HG02588 (cell line): ENCODE measurements around the gene ZNF827.
"Not testable (repeated sequence)": the region's sequence is repeated elsewhere in the genome, so short reads cannot be mapped to it uniquely, and the experiment has no call there.

Experiments
- ATAC-seq: cut with Tn5 transposase; IDR thresholded peaks from one replicate; pipeline ENCODE4 v1.9.1; 2021; ENCODE audit warnings: mild to moderate bottlenecking, moderate library complexity; ENCODE audit not compliant: unreplicated experiment

The ZNF827 gene

DNA sequence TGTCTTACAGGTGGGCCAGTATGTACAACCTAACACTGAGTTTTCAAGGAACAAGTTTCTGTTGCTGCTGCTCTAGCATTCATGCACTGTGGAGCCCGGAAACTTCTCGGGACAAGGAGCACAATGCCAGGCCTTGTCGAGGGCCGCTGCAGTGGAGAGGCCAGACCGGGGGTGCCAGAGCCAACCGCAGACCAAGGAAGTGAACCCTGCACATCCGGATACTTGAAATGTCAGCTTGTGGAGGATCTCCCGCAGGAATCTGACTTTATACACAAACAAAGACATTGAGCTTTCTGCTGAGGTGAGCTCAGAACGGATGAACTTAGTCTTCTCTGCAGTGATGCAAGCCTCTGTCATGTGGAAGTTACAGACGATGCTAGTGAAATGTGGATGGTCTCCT, 99.5 kb downstream of the ZNF827 start:
- ATAC-seq = no peak

DNA sequence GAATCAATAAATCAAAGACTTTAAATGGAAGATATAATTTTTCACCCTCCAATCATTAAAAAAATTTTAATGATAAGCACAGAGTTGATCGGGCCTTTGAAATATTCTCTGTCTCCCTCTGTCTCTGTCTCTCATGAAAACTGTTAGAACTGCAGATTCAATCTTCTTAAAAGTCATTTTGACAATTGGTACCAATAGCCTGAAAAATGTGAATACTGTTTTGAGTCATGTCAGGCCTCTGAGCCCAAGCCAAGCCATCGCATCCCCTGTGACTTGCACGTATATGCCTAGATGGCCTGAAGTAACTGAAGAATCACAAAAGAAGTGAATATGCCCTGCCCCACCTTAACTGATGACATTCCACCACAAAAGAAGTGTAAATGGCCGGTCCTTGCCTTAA, 106.2 kb downstream of the ZNF827 start:
- not testable (repeated sequence) for ATAC-seq

DNA sequence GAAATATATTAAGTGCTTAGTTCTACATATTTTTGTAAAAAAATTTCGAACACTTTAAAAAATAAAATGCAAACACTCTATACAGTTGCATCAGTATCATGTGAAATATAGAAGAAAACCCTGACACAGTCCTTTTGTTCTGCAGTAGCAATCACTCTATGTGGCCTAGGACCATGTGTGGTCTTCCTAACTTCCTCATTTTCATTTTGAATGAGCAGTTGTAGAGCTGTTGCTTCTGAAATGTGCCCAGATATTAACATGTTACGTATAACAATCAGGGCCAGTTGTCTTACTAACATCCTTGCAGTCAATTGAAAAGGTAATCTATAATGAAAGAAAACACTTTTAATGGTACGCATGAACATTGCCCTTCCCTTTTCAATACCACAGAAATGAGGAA, 107.9 kb downstream of the ZNF827 start:
- ATAC-seq = peak; percentile 48

DNA sequence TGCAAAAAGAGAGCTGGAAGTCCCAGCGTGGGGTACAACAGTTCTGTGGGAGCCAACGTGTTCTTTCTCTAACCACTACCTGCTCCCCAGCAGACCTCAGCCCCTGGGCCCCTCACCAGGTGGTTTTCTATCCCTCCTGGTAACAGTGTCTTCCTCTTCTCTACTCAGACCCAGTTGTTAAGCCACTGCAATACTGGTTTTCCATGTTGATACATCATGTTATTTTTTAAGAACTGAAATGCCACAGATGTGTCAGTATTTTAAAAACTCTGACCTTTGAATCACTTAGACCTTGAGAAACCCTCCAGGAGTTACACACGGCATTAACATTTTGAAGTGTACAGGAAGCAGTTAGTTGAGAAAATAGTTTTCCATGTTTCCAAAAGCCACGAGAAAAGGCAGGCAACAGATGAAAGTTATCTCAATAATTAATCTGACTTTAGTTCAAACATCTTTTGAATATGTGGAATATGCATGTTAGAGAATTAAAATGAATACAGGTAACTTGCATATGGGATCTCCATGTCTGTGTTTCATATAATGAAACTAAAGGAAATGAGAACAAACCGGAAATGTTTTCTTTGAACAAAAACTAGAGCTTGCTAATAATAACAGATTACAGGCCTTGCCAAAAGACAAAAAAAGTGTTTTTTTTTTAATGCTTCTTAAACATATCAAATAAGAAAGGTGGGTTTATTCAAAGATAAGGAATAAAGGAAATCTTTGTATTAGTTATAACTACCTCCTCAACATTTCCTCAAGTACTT, 108.8 kb downstream of the ZNF827 start:
- ATAC-seq = peak; percentile 56

DNA sequence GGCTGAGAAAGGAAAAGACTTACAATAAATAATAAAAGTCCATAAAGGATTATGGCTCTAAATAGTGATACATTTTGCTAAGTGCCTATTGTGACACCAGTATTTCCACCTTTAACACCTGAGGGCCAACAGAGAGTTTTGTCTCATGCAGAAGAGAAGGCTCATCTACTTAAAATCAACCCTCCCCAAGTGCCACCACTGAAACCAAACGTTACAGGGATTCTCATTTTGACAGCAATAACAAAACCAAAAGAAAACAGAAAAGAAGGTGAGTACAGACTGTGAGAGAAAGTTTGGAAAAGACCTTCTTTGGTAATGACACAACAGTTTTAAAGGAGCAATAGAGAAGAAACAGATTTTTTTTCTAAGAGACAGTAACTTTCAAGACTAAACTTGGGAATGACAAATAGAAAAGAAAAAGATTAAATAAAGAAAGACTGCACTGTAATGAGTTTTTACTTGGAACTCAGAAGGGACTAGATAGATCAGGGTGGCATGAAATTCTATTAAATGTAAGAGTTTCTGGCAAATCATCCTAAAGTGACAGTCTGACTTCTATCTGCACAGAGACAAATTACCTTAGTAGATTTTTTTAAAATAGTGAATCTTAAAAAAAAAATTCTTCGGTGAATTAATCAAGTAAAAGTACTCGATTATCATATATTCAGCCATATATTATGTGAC, 109.7 kb downstream of the ZNF827 start:
- peak; percentile 81 for ATAC-seq

DNA sequence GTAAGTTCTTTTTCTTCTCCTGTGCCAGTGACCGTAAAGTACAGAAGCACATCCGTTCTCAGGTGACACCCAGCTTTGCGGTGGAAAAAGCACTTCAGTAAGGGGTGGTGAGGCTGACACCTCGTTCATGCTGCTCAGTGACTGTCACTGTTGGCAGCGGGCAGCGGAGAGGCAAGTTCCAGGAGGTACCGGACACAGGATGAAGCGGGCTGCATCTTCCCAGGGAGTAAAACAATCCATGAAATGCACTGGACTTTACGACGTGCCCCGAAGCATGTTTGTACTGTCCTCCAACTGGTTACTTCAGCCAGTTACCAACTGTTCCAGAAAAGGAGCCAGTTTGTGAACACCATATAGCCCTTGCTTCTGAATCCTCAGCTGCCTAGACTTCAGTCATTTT, 110.7 kb downstream of the ZNF827 start:
- ATAC-seq = no peak

DNA sequence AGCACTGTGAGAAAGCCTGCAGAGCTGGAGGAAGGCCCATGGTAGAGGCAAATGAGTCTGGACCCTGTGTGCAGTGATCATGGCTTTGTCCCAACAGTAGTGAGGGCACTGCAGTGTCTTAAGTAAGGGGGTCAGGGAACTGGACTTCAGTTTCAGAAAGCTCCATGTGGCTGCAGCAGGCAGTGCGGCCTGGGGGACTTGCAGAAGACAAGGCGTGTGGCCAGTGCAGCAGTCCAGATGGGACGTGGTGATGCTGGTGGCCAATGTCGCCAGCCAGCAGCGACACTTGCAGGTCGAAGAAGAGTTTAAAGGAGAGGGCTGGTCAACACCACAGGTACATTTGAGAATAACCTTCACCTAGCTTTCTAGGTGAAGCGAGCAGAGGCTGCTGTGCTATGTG, 113.4 kb downstream of the ZNF827 start:
- no peak for ATAC-seq

DNA sequence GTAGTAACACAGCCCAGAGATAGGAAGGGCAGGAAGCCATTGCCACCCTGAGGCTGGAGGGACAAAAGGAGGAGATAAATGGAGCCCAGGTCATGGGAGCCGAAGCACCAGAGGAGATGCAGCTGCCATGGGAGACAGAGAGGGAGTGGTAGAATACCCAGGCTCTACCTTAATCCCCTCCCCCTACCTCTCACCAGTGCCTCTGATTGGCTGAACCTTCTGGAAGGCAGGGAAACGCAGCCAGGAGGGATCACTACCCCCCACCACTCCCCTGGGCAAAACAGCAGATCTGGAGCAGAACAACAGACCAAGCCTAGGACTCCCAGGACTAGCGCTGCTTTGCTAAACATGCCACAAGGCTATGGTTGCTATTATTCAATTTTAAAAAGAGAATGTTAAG, 114.2 kb downstream of the ZNF827 start:
- no peak for ATAC-seq

DNA sequence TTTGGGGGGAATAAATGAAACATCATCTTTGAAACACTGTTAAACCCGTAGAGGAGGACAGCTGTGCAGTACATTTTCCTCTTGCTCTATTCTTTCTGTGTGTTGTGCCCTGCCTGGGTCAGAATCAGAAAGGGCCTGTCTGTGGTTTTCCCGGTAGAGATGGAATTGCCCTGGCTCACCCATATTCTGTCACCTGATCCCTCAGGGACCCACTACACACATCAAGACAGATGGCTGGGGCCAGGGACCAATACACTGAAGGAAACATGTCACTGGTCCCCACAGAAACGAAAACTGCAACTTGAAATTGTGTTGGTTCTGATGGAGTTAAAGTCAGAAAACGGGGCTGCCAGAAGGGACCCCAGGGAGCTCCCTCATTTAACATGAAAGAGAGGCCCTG, 114.9 kb downstream of the ZNF827 start:
- ATAC-seq = no peak

DNA sequence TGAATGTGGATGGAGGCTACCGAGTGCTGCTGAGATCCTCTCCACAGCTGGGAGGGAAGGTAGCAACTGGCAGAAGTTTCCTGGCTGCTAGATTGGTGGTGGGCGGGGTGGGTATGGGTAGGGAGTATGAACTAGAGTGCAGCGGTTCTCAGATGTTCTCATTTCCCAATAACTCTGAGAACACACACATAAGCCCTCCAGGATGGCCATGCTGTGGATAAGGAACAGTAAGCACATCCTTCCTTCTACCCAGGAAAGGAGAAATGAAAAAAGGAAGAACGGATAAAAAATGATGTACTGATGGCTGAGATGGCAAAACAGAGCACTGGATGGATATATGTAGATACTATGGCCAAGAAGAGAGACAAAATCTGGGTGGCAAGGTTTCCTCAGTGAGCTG, 116.0 kb downstream of the ZNF827 start:
- no peak for ATAC-seq

DNA sequence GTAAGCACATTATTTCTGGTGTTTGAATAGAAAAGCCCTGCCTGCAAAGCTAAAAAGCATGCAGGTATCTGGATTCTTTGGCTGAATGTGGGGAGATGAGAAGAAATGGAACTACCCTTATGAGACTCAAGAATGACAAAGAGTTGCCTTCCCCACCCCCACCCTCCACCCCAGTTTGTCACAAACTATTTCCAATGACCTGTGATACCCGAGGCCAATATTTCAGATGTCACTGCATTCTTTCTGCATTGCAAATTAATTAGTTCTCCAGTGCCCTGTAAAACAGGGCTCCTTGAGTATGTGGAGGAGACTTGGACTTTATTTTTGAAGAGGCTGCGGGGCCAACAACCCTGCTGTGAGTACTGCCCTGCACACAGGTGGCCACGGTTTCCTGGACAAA, 116.4 kb downstream of the ZNF827 start:
- ATAC-seq = no peak

DNA sequence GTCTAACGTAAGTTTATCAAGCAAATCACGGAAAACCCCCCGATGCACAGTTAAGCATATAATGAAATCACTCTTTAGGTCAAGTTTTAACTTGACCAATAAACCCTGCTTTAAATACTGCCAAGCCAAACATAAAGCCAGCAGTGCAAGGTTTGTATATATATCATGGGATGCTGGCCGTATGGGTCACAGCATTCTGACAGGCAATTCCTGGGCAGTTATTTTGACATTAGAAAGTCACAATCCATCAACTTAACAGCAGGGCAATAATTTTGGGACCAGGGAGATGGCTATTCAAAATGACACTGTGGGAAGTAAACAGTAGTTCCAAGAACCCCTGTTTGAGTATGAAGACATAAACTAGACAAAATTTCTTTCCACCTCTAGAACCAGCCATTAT, 116.9 kb downstream of the ZNF827 start:
- no peak for ATAC-seq

DNA sequence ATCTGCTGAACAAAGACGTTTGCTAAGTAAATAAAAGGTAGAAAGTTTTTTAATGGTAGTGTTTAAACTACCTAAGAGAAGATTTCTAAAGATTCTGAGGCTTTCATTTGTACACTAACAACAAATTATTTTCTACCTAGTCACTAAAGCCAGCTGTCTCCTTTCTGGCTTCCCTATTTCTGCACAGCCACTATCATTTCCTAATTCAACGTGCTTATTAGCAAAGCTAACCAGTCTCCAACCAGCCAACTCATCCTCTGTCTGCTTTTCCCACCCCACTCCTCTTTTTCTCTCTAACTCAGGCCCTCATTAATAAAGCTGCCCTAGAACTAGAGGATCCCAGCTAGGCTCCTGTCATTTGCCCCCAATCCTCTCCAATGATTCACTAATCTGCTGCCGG, 118.2 kb downstream of the ZNF827 start:
- no peak for ATAC-seq

DNA sequence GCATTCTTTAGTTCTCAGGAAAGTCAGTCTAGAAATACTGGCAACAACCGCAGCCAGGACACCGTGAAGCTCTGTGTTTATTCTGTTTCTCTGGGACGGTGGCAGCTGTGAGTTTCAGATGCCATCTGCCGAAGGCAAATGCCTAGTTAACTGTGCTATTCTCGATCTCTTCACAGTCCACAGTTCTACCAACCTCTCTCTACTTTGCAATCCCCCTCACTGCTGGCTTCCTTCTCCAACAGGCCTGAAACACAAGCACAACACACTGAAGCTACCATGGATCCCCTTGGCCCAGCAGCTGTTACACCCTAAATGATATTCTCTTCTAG, 118.8 kb downstream of the ZNF827 start:
- no peak for ATAC-seq

DNA sequence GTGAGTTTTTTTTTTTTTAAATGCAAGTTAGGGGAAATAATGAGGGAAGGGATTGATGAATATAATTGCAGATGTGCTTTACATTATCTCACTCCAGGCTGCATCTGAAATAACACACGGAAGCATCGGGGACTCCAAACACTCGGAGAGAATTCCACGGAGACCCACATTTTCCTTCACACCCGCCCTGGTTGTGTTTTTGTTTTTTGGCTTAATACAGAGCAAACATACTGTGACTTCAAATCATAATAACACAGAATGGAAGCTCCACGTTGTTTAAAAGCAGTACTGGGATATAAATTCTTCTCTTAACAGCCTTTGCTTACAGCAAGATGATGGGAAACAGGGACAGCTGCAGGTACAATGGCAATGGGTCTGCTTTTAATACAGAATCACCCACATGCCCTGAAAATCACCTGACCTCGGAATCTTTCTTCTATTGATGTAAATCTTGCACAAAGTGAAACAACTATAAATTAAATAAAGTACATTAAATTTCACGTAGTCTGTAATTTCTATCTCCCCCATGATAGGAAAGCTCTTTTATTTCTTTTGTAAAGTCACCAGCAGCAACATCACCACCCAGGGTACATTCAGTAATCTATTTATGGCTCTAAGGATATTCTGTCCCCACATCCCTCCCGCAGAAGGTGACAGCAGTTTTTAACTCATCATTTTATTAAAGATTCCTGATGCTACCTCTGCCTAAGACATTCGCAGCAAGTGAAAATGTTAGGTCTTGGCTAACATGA, 119.3 kb downstream of the ZNF827 start:
- ATAC-seq = no peak

DNA sequence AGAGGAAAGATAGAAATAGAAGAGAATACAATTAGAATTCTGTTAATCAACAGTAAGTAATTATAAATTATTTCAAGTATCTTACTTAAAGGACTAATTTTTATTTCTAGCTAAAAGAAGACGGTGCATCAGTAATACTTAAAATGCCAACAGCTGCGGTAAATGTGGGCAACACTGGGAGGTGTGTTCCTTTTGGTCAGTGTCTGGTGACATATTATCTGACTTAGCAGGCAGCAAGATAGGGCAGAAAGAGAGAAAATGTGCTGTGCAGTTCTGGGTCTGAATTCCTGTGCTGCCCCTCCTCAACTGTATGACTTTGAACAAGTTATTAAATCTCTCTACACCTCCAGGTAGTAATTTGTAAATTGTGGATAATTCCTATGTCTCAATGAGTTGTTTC, 120.6 kb downstream of the ZNF827 start:
- no peak for ATAC-seq

DNA sequence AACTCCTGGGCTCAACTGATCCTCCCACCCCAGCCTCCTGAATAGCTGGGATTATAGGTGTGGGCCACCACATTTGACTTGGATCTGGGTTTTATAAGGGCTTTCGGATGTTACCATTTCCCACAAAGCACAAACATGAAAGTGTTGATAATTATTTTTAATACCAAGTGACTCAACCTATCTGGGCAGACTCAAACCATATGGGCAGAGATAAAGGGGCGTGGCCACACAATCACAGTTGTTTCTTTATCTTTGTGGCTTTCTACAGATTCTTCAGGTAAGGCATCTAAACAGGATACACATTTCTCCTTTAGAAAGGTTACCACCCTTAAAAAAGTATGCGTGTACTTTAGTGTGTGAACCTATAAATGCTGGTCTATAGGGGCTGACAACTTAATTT, 122.5 kb downstream of the ZNF827 start:
- no peak for ATAC-seq

DNA sequence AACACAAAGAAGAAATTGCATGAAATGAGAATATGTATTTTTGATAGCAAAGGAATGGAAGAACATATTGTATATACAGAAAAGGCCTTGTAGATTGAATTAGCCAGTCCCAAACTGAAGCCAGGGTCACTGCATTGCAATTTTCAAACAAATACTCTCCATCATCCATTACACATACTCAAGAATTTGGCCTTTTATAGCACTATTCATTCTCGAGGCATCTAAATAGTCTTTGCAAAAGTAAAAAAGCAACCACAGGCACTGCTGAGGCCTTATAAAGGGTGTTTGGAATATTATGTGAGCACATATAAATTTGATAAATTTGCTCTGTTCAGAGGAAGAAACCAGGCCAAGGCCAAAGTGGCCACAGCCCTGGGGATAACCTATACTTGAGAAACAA, 123.0 kb downstream of the ZNF827 start:
- no peak for ATAC-seq

DNA sequence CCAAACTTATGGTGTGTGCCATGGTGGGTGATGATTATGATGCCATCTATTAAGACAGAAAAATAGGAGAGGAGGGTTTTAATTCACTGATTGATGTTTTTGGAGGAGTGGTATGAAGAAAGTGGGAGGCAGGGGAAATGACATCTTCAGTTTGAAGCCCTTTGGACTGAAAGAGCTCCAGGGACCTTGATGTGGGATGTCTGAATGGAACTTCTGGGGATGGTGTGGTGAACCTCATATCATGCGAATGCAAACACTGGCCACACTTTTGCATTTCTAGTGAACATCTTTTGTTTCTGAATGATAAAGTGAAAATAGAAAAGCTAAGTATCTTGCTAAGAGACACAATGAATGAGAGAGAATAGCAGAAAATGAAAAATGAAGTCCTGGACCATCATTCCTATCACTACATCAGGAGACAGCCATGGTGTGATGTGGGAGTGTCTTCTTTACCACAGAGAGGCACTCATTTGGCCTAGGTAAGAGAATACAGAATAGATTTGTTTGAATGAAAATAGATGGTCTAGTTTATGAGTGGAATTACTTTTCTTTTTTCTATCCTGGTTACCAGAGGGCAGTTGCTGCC, 123.5 kb downstream of the ZNF827 start:
- ATAC-seq = no peak

DNA sequence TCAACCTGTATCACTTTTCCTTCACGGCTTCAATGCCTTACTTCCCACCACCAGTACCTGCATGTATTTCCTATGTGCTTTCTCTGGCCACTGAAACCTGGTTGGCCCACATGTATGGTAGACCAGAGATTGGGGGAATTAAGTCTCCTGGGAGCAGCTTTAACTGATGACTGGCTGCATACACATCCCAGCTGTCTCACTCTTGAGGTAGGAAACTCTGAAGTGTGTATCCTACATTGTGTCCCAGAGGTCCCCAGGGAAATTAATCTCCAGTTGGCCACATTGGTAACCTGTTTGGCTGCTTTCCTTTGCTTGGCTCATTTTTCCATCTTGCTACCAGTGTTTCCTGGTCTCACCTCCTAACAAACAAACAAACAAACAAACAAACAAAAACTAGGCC, 124.4 kb downstream of the ZNF827 start:
- ATAC-seq = no peak

DNA sequence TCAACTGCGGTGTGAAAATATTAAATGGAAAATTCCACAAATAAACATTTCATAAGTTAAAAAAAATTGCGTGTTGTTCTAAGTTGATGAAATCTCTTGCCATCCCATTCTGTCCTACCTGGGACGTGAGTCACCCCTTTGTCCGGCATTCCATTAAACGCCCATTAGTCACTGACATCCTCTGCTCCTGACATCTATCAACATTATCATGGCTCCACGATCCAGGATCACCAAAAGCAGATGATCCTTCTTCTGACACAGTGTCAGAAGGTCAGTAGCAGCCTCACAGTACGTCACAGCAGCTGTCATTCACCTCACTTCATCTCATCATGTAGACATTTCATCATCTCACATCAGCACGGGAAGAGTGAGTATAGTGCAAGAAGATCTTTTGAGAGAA, 125.7 kb downstream of the ZNF827 start:
- no peak for ATAC-seq
